Middle frontal gyrus (tissue), 1 donor: ENCODE measurements around the gene FICD.
"Not testable (repeated sequence)": the region's sequence is repeated elsewhere in the genome, so short reads cannot be mapped to it uniquely, and the experiment has no call there.

ENCODE experiments used
- DNase-seq: peaks from one replicate; pipeline ENCODE4 v3.0.0-alpha.2; 2015; ENCODE audit warnings: low spot score; ENCODE audit errors: extremely low spot score

Gene FICD

GRCh38 chr12:108514973-108515814, at the start of gene FICD:
FICD (plus strand) TSS chr12:108515277; CDS start chr12:108516973, 1,696 bp downstream.
- DNase-seq, result peak; percentile 100

DNA sequence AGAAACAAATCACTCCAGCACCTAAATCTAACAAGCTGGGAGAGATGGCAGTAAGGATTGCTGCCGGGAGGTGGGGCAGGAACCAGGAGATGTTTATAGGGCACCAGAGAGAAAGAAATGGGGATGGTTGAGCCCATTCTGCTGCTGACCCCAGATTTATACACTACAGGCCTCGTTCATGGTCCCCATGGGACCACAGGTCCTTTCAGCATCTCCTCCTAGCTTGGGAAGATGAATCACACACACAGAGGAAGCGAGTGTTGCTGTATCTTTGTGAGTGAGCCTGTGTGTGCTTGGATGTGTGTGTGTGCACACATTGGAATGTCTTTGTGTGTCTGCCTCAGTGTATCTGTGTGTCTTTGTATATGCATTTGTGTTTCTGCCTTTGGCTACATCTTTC, 49.7 kb upstream of the FICD start:
- no peak for DNase-seq

DNA sequence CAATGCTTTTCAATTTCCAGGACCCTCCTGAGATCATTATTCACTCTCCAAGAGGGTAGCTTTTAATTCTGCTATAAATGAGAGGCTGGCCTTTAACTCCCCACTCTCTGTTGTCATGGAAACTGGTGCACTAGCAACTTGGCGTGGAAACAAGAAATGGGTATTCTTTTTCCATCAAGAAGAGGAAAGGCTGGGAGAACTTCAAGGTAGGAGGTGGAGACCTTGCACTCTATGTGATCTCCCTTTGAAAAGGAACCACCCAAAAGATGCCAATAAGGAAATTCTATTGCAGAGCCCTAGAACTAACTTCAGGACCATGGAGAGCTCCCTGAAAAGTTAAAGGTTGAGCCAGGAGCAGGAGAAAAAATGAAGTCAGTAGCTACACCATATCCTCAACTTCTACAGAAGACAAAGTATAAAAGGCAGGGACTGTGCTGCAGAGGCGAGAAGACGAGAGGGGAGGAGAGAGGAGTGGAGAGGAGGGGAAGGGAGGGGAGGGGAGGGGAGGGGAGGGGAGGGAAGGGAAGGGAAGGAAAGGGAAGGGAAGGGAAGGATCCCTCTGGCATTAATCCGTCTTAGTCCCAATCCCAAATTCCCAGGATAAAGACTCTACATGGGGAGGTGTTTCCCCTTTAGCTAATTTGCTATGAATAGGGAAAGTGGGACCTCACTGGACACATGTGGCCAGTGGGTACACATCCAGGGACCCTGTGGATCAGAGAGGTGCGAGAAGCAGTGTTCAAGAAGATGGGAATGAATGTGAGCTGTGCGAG, 46.7 kb upstream of the FICD start:
- no peak for DNase-seq

- no peak for DNase-seq
Observed at GRCh38 chr12:108473400-108474055, 41.5 kb upstream of the FICD start.

- DNase-seq, result no peak
Observed at GRCh38 chr12:108475396-108475795, 39.7 kb upstream of the FICD start.

- no peak for DNase-seq
Observed at GRCh38 chr12:108477055-108477880, 37.8 kb upstream of the FICD start.

DNA sequence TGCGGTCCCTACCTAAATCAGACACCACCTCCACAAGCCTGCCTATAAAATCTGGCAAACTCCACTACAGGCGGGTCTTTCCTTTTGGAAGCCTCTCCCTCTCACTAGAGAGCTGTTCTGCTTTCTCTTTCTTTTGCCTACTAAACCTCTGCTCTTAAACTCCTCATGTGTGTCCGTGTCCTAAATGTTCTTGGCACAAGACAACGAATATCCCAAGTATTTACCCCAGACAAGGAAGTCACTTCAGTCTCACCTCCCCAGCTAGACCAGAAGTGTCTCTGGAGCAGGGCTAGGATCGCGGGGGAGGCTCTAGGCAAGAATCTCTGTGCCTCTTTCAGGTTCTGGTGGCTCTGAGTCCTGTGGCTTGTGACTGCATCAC, 37.2 kb upstream of the FICD start:
- no peak for DNase-seq

DNA sequence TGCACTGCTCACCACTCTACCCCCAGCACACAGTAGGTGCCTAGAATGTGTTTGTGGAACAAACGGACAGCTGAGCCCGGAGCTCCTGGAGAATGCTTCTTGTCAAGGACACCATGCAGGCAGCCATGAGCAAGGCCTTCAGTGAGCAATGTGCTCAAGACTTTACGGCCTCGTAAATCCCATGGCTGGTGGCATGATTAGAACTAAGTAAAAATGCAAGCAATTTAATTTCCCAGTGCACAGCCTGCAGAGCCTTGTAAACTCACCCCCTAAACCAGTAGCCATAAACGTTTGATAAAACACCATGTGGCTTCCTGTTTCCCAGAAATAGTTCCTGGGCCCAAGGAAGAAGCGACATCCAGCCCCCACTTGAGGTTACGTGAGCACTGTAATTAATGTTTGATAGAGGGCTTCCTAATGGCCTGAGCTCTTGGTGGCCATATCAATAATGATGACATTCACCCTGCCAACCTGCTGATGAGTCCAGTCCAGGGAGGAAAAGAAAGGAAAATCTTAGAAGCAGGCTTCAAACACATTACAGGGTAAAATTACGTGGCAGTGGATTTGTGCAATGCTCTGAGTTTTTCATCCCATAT, 36.4 kb upstream of the FICD start:
- DNase-seq, result no peak

- no peak for DNase-seq
Observed at GRCh38 chr12:108479364-108480070, 35.6 kb upstream of the FICD start.

- no peak for DNase-seq
Observed at GRCh38 chr12:108482717-108483212, 32.3 kb upstream of the FICD start.

DNA sequence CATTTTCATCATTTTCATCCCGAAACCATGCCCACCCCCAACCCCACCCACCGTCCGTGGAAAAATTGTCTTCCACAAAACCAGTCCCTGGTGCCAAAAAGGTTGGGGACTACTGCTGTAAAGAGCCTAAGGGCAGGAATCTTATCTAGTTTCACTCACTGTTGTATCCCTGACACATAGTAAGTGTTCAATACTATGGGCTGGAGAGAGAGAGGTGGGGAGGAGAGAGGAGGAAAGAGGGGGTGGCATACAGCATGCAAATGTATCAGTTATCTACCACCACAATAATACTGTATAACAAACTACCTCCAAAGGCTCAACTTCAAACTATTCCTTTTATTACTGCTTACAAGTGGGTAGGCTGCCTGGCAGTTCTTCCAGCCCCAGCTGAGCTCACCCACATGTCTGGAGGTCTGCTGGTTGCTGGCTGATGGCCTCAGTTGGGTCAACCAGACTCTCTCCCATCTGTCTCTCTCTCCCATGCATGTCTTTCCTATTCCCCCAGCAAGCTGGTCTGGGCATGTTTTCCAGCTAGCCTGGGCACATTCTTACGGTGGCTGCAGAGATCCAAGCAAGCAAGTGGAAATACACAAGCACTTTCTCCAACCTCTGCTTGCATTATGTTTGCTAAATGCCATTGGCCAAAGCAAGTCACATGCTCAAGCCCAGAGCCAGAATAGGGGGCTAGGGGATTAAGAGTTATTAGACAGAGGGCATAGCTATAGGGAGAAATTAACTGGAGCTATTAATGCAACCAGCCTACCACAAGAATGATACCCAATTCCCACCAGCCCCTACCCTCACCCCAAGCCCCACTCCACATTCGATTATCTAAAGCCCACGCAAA, 31.6 kb upstream of the FICD start:
- DNase-seq, result no peak

DNA sequence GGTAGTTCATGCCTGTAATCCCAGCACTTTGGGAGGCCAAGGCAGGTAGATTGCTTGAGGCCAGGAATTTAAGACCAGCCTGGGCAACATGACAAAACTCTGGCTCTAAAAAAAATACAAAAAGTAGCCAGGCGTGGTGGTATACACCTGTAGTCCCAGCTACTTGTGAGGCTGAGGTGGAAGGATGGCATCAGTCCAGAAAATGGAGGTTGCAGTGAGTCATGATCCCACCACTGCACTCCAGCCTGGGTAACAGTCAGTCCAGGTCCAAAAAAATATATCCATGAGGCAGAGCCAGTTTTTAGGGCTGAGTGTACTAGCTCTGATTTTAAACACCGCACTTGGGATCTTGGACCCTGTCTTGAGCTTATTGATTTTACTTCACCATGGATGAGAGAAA, 30.6 kb upstream of the FICD start:
- DNase-seq, result no peak

- DNase-seq, result no peak
Observed at GRCh38 chr12:108484845-108485244, 30.2 kb upstream of the FICD start.

- not testable (repeated sequence) for DNase-seq
Observed at GRCh38 chr12:108485371-108485770, 29.7 kb upstream of the FICD start.

- not testable (repeated sequence) for DNase-seq
Observed at GRCh38 chr12:108487029-108487428, 28.0 kb upstream of the FICD start.

GRCh38 chr12:108491256-108491655, 23.8 kb upstream of the FICD start:
- no peak for DNase-seq

DNA sequence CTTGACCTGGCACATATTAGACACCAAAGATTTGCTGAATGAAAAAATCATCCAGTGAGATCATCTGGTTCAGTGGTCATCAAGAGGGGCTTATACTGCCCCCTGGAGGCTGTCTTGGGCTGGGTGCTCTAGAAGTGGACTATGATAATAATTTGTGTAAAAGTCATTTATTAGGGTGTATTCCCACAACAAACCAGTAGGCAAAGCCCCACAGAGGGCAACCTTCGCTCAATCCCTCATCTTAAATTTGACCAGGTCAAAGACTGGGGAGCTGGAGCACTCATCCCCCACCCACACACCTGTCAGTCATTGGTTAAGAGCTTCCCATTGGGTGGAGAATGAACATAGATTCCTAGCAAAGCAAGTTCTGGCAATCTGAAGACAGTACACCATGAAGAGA, 20.0 kb upstream of the FICD start:
- DNase-seq, result no peak

GRCh38 chr12:108495823-108496579, 19.1 kb upstream of the FICD start:
- DNase-seq, result no peak
